WERI-Rb-1 (cell line): ENCODE measurements around the gene KCND3.

Source experiments
- DNase-seq: peaks from one replicate; pipeline ENCODE4 v3.0.0-alpha.2; 2020
- H3K27ac ChIP-seq: fragments of 250-450 bp; sonication (Bioruptor Pico); 2 replicates; pipeline ENCODE4 v1.5.1; 2020; ENCODE audit warnings: mild to moderate bottlenecking, moderate library complexity
- H3K27me3 ChIP-seq: fragments of 250-450 bp; sonication (Bioruptor Pico); 2 replicates; pipeline ENCODE4 v1.5.1; 2021; ENCODE audit warnings: mild to moderate bottlenecking, low read depth, moderate library complexity; ENCODE audit not compliant: insufficient read depth, severe bottlenecking
- H3K36me3 ChIP-seq: fragments of 250-450 bp; sonication (Bioruptor Pico); 2 replicates; pipeline ENCODE4 v1.5.1; 2020; ENCODE audit warnings: mild to moderate bottlenecking, moderate library complexity
- H3K4me3 ChIP-seq: 2 replicates; pipeline ENCODE4 v1.5.1; 2011; ENCODE audit warnings: low read depth, mild to moderate bottlenecking, control low read depth, low read length
- H3K9me3 ChIP-seq: fragments of 250-450 bp; sonication (Bioruptor Pico); 2 replicates; pipeline ENCODE4 v1.5.1; 2021; ENCODE audit warnings: mild to moderate bottlenecking, moderate library complexity; ENCODE audit not compliant: severe bottlenecking
- CTCF ChIP-seq: IDR thresholded peaks from 2 replicates; pipeline ENCODE4 v1.5.1; 2011; ENCODE audit warnings: low read depth, mild to moderate bottlenecking, control low read depth, inconsistent platforms, low read length

KCND3 gene

GRCh38 chr1:111903871-111904449 is 85.5 kb downstream of the KCND3 start:
- H3K36me3 ChIP-seq, result no peaks in the 10 kb centered on the region
- H3K4me3 ChIP-seq, result no peak overlapping the region
- no peaks in the 10 kb centered on the region for H3K27me3 ChIP-seq
- no peak for TF ChIP-seq CTCF
- no peak for DNase-seq
- no peaks in the 10 kb centered on the region for H3K9me3 ChIP-seq
- H3K27ac ChIP-seq, result no peak overlapping the region

GRCh38 chr1:111903148-111903870 is 86.2 kb downstream of the KCND3 start:
- H3K4me3 ChIP-seq, result no peak overlapping the region
- no peaks in the 10 kb centered on the region for H3K36me3 ChIP-seq
- no peaks in the 10 kb centered on the region for H3K27me3 ChIP-seq
- H3K9me3 ChIP-seq, result no peaks in the 10 kb centered on the region
- no peak for TF ChIP-seq CTCF
- DNase-seq, result no peak
- no peak overlapping the region for H3K27ac ChIP-seq

GRCh38 chr1:111895469-111895868 is 94.0 kb downstream of the KCND3 start:
- H3K36me3 ChIP-seq, result no peaks in the 10 kb centered on the region
- no peak for TF ChIP-seq CTCF
- no peak overlapping the region for H3K4me3 ChIP-seq
- no peaks in the 10 kb centered on the region for H3K9me3 ChIP-seq
- no peak for DNase-seq
- H3K27me3 ChIP-seq, result no peaks in the 10 kb centered on the region
- H3K27ac ChIP-seq, result no peak overlapping the region

GRCh38 chr1:111895017-111895416 is 94.5 kb downstream of the KCND3 start:
- no peak overlapping the region for H3K4me3 ChIP-seq
- no peak for DNase-seq
- no peak overlapping the region for H3K27ac ChIP-seq
- TF ChIP-seq CTCF, result no peak
- no peaks in the 10 kb centered on the region for H3K9me3 ChIP-seq
- no peaks in the 10 kb centered on the region for H3K27me3 ChIP-seq
- H3K36me3 ChIP-seq, result no peaks in the 10 kb centered on the region

GRCh38 chr1:111894497-111894896 is 95.0 kb downstream of the KCND3 start:
- DNase-seq, result no peak
- no peak overlapping the region for H3K4me3 ChIP-seq
- no peaks in the 10 kb centered on the region for H3K27me3 ChIP-seq
- no peaks in the 10 kb centered on the region for H3K9me3 ChIP-seq
- no peak for TF ChIP-seq CTCF
- no peaks in the 10 kb centered on the region for H3K36me3 ChIP-seq
- H3K27ac ChIP-seq, result no peak overlapping the region
